A673 (cell line): Measurements from ENCODE around the gene SMIM8. TPM values are rescaled to one million over a fixed set of nuclear protein-coding genes. Genes with fewer than 3 reads are reported as not detected.

Experiments used
- BruUV-seq: library from RNA; stranded (reverse); fragments of 400-500 nt; replicated peaks from 2 replicates; lab custom pipeline; 2021; lab: Mats Ljungman, UMichigan
- CTCF ChIA-PET: fragments of 300-600 bp; sonication (Branson Sonifier 250); formaldehyde crosslinking; loops from one replicate; lab custom pipeline; 2022; ENCODE audit warnings: antibody characterized with exemption; lab: Charles Lee
- POLR2A ChIA-PET: fragments of 300-600 bp; sonication (Branson Sonifier 250); formaldehyde crosslinking; loops from one replicate; lab custom pipeline; 2022; ENCODE audit warnings: antibody characterized with exemption; ENCODE audit not compliant: low non-redundant PET; lab: Charles Lee
- DNase-seq: peaks from one replicate; pipeline ENCODE4 v3.0.0-alpha.2; 2015; ENCODE audit warnings: low spot score
- H3K27ac ChIP-seq: fragments of 200-600 bp; sonication (generic); 2 replicates; pipeline ENCODE4 v1.5.1; 2016; ENCODE audit warnings: mixed run types, low read depth, mild to moderate bottlenecking, mixed read lengths, antibody characterized with exemption, low read length; ENCODE audit not compliant: poor library complexity, severe bottlenecking
- H3K27me3 ChIP-seq: fragments of 200-600 bp; sonication (generic); replicated peaks from 2 replicates; pipeline ENCODE4 v1.6.1; 2017; ENCODE audit warnings: mixed run types, low read depth, mild to moderate bottlenecking, mixed read lengths, antibody characterized with exemption, low read length; ENCODE audit not compliant: insufficient read depth, poor library complexity
- H3K36me3 ChIP-seq: fragments of 200-600 bp; sonication (generic); 2 replicates; pipeline ENCODE4 v1.6.1; 2016; ENCODE audit warnings: mixed run types, mild to moderate bottlenecking, mixed read lengths, antibody characterized with exemption, low read length; ENCODE audit not compliant: insufficient read depth, poor library complexity, severe bottlenecking
- H3K4me1 ChIP-seq: fragments of 200-600 bp; sonication (generic); 2 replicates; pipeline ENCODE4 v1.6.1; 2017; ENCODE audit warnings: mixed run types, mild to moderate bottlenecking, mixed read lengths, antibody characterized with exemption, low read length; ENCODE audit not compliant: insufficient read depth, poor library complexity, severe bottlenecking
- H3K4me3 ChIP-seq: fragments of 200-600 bp; sonication (generic); 2 replicates; pipeline ENCODE4 v1.5.1; 2016; ENCODE audit warnings: low read depth, mixed run types, mild to moderate bottlenecking, mixed read lengths, low read length; ENCODE audit not compliant: poor library complexity, severe bottlenecking
- H3K9me3 ChIP-seq: fragments of 200-600 bp; sonication (generic); 2 replicates; pipeline ENCODE4 v1.6.1; 2016; ENCODE audit warnings: mixed run types, low read depth, mild to moderate bottlenecking, mixed read lengths, antibody characterized with exemption, low read length; ENCODE audit not compliant: poor library complexity, severe bottlenecking
- CTCF ChIP-seq: fragments of 300-800, 200-600 bp; sonication (generic); conservative IDR thresholded peaks from 2 replicates; pipeline ENCODE4 v1.5.1; 2017; ENCODE audit warnings: low read depth, mild to moderate bottlenecking, antibody characterized with exemption, low read length, moderate library complexity, mixed read lengths
- EZH2 ChIP-seq: fragments of 200-600 bp; sonication (generic); IDR thresholded peaks from 2 replicates; pipeline ENCODE4 v1.6.1; 2017; ENCODE audit warnings: borderline replicate concordance, low read depth, mild to moderate bottlenecking, mixed read lengths, antibody characterized with exemption, low read length; ENCODE audit not compliant: poor library complexity, severe bottlenecking
- intact Hi-C: fragments of 100-400 bp; cut with micrococcal nuclease; formaldehyde crosslinking; loops from one replicate; pipeline ENCODE4 v1.10.0; 2022; ENCODE audit not compliant: unreplicated experiment
- total RNA-seq: library from RNA; stranded (reverse); gene quantifications from 2 replicates; pipeline ENCODE4 v1.2.3, GENCODE V29; 2021

Gene SMIM8
- total RNA-seq, 1 experiment from 2014 or later: 18.8 TPM

GRCh38 chr6:87373377-87373776 lies 51.0 kb downstream of the SMIM8 start:
- no peak for DNase-seq
- Histone ChIP-seq H3K36me3 (no peaks in the 10 kb centered on the region), H3K4me3 (no peak overlapping the region), H3K27ac (no peak overlapping the region), H3K27me3 (no peaks in the 10 kb centered on the region), H3K9me3 (no peaks in the 10 kb centered on the region), H3K4me1 (no peaks in the 10 kb centered on the region)
- ChIA-PET POLR2A (no interaction called here), CTCF (no interaction called here)
- no peak for TF ChIP-seq CTCF
- no peak for TF ChIP-seq EZH2
- intact Hi-C loops: no loop called here
- no TSS peak for BruUV-seq

- Histone ChIP-seq H3K27ac (no peak overlapping the region), H3K4me3 (no peak overlapping the region), H3K9me3 (no peaks in the 10 kb centered on the region), H3K27me3 (no peaks in the 10 kb centered on the region), H3K4me1 (no peaks in the 10 kb centered on the region), H3K36me3 (no peaks in the 10 kb centered on the region)
- ChIA-PET CTCF (no interaction called here), POLR2A (no interaction called here)
- TF ChIP-seq EZH2 (no peak), CTCF (no peak)
- no peak for DNase-seq
- intact Hi-C loops: no loop called here
- no TSS peak for BruUV-seq
These were observed 52.9 kb downstream of the SMIM8 start for GRCh38 chr6:87375315-87375714.

DNA sequence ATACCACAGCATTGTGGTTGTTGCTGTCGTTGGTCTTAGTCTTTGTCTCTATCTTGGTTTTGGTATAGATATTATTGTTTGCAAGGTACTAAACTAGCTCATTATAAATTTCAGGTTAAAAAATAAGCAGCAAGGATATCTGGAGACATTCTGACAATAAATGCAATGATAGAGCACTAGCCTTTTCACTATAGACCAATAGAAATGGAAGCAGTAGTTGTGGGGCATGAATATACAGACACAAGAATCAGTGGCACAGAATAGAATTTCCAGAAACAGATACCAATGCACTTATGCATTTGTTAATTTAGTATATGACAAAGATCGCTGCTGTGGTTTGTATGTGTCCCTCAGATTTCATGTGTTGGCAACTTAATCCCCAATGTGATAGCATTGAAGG lies 54.3 kb downstream of the SMIM8 start:
- CTCF ChIA-PET: no interaction called here
- no peaks in the 10 kb centered on the region for H3K27me3 ChIP-seq
- no peak overlapping the region for H3K27ac ChIP-seq
- no peak for DNase-seq
- H3K36me3 ChIP-seq: no peaks in the 10 kb centered on the region
- H3K9me3 ChIP-seq: no peaks in the 10 kb centered on the region
- POLR2A ChIA-PET: no interaction called here
- H3K4me1 ChIP-seq: no peaks in the 10 kb centered on the region
- TF ChIP-seq EZH2 (no peak), CTCF (no peak)
- intact Hi-C loops: no loop called here
- H3K4me3 ChIP-seq: no peak overlapping the region
- BruUV-seq: no TSS peak
